ENCODE data around the gene HNRNPA0. TPM values are rescaled to one million over a fixed set of nuclear protein-coding genes. Genes with fewer than 3 reads are reported as not detected.

HNRNPA0 gene
- total and polyA plus RNA-seq, 5 donors from 2014 or later, result 14.0 to 38.1 (median 15.8) TPM

- peaks cover 6% of the 10 kb centered on the region for H3K36me3 Mint-ChIP-seq
- H3K9me3 Mint-ChIP-seq, result no peaks in the 10 kb centered on the region
Measured at GRCh38 chr5:137752905-137753690, 1.1 kb downstream of the HNRNPA0 start.

GRCh38 chr5:137751869-137752491 lies 2.2 kb downstream of the HNRNPA0 start:
- Histone ChIP-seq H3K27me3 (ENCODE audit: control insufficient read depth, insufficient read depth, low read length) (no peaks in the 10 kb centered on the region), H3K36me3 (ENCODE audit: control insufficient read depth, insufficient read depth, low read length) (no peaks in the 10 kb centered on the region), H3K27ac (ENCODE audit: insufficient read depth, low read length, poor library complexity, severe bottlenecking) (peak overlapping the region; percentile 100), H3K9me3 (ENCODE audit: control insufficient read depth in 2 of 2, low read length in 2 of 2) (no peaks in the 10 kb centered on the region), H3K4me3 (ENCODE audit: low read depth, low read length) (peak overlapping the region; percentile 85), H3K4me1 (ENCODE audit: control insufficient read depth, insufficient read depth, low read length, poor library complexity, severe bottlenecking) (peaks cover 34% of the 10 kb centered on the region)
- Mint-ChIP-seq H3K27ac (peak overlapping the region; percentile 100), H3K36me3 (peaks cover 6% of the 10 kb centered on the region), H3K9me3 (no peaks in the 10 kb centered on the region), H3K27me3 (peaks cover 5% of the 10 kb centered on the region), H3K4me3 (peak overlapping the region; percentile 96 to 100 (median 98)), H3K4me1 (peaks cover 15 to 47% (median 33%) of the 10 kb centered on the region in 4 donors)
- no peak for ATAC-seq (ENCODE audit: low read depth in 2 of 2)
- peak in 2 of 3 donors; percentile 50 to 51 for DNase-seq

More at GRCh38 chr5:137752905-137753690, 1.1 kb downstream of the HNRNPA0 start:
- ATAC-seq (ENCODE audit: low read depth in 2 of 2) (no peak), DNase-seq (peak in 2 of 3 donors; percentile 37 to 44)
- Histone ChIP-seq H3K9me3 (ENCODE audit: control insufficient read depth in 2 of 2, low read length in 2 of 2) (no peaks in the 10 kb centered on the region), H3K4me1 (ENCODE audit: control insufficient read depth, insufficient read depth, low read length, poor library complexity, severe bottlenecking) (peaks cover 34% of the 10 kb centered on the region), H3K36me3 (ENCODE audit: control insufficient read depth, insufficient read depth, low read length) (no peaks in the 10 kb centered on the region), H3K27ac (ENCODE audit: insufficient read depth, low read length, poor library complexity, severe bottlenecking) (peak overlapping the region; percentile 100), H3K27me3 (ENCODE audit: control insufficient read depth, insufficient read depth, low read length) (no peaks in the 10 kb centered on the region), H3K4me3 (ENCODE audit: low read depth, low read length) (peak overlapping the region; percentile 87)
- H3K4me1 Mint-ChIP-seq, result peaks cover 15 to 47% (median 33%) of the 10 kb centered on the region in 4 donors
- peaks cover 5% of the 10 kb centered on the region for H3K27me3 Mint-ChIP-seq
- peak overlapping the region; percentile 100 for H3K27ac Mint-ChIP-seq
- H3K4me3 Mint-ChIP-seq, result peak overlapping the region; percentile 96 to 100 (median 98)

- Histone ChIP-seq H3K36me3 (ENCODE audit: control insufficient read depth, insufficient read depth, low read length) (no peaks in the 10 kb centered on the region), H3K9me3 (ENCODE audit: control insufficient read depth in 2 of 2, low read length in 2 of 2) (no peaks in the 10 kb centered on the region), H3K4me1 (ENCODE audit: control insufficient read depth, insufficient read depth, low read length, poor library complexity, severe bottlenecking) (peaks cover 34% of the 10 kb centered on the region), H3K27ac (ENCODE audit: insufficient read depth, low read length, poor library complexity, severe bottlenecking) (peak overlapping the region; percentile 34), H3K27me3 (ENCODE audit: control insufficient read depth, insufficient read depth, low read length) (no peaks in the 10 kb centered on the region), H3K4me3 (ENCODE audit: low read depth, low read length) (peak overlapping the region; percentile 9)
- no peak for DNase-seq
- peaks cover 6% of the 10 kb centered on the region for H3K36me3 Mint-ChIP-seq
- H3K4me1 Mint-ChIP-seq, result peaks cover 15 to 47% (median 32%) of the 10 kb centered on the region in 4 donors
- H3K27me3 Mint-ChIP-seq, result peaks cover 5% of the 10 kb centered on the region
- H3K27ac Mint-ChIP-seq, result no peak overlapping the region
- H3K9me3 Mint-ChIP-seq, result no peaks in the 10 kb centered on the region
- peak overlapping the region in 3 of 4 donors; percentile 21 to 96 (median 35) for H3K4me3 Mint-ChIP-seq
- no peak for ATAC-seq (ENCODE audit: low read depth in 2 of 2)
Measured at GRCh38 chr5:137750436-137750835, 3.7 kb downstream of the HNRNPA0 start.

- ATAC-seq (ENCODE audit: low read depth in 2 of 2) (no peak), DNase-seq (no peak)
- Histone ChIP-seq H3K4me1 (ENCODE audit: control insufficient read depth, insufficient read depth, low read length, poor library complexity, severe bottlenecking) (peaks cover 30% of the 10 kb centered on the region), H3K27me3 (ENCODE audit: control insufficient read depth, insufficient read depth, low read length) (no peaks in the 10 kb centered on the region), H3K9me3 (ENCODE audit: control insufficient read depth in 2 of 2, low read length in 2 of 2) (no peaks in the 10 kb centered on the region), H3K36me3 (ENCODE audit: control insufficient read depth, insufficient read depth, low read length) (no peaks in the 10 kb centered on the region), H3K27ac (ENCODE audit: insufficient read depth, low read length, poor library complexity, severe bottlenecking) (no peak overlapping the region), H3K4me3 (ENCODE audit: low read depth, low read length) (no peak overlapping the region)
- Mint-ChIP-seq H3K27ac (no peak overlapping the region), H3K4me3 (no peak overlapping the region), H3K36me3 (peaks cover 6% of the 10 kb centered on the region), H3K27me3 (no peaks in the 10 kb centered on the region), H3K9me3 (no peaks in the 10 kb centered on the region), H3K4me1 (peaks cover 15 to 41% (median 30%) of the 10 kb centered on the region in 4 donors)
Measured at GRCh38 chr5:137747848-137748247, 6.3 kb downstream of the HNRNPA0 start.

DNA sequence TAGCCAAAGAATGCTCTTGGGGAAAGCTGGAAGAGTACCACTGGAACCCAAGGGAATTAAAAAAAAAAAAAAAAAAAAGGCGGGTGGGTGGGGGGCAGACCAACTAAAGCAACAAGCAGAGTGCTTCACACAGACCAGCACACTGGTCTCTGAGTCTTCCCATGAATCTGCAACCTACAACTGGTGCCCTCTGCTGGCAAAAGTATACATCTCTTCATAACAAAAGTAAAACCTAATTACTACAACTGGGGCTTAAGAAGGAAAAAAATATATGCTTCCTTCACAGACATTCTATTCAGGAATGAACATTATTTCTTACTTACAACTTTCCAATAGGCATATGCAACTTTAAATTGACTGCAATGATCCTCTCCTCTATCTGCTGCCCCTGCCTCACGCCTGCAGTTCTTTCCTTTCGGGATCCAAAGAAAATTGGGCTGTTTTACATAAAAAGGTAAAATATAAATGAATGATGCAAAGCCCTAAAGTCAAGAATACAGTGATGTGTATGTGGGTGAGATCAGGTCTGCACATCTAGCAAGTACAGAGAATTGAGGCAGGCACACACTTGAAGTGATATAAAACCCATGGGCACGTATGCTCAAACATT lies 11.0 kb downstream of the HNRNPA0 start:
- Histone ChIP-seq H3K27ac (ENCODE audit: insufficient read depth, low read length, poor library complexity, severe bottlenecking) (no peak overlapping the region), H3K36me3 (ENCODE audit: control insufficient read depth, insufficient read depth, low read length) (no peaks in the 10 kb centered on the region), H3K4me1 (ENCODE audit: control insufficient read depth, insufficient read depth, low read length, poor library complexity, severe bottlenecking) (peaks cover 3% of the 10 kb centered on the region), H3K4me3 (ENCODE audit: low read depth, low read length) (no peak overlapping the region), H3K27me3 (ENCODE audit: control insufficient read depth, insufficient read depth, low read length) (no peaks in the 10 kb centered on the region), H3K9me3 (ENCODE audit: control insufficient read depth in 2 of 2, low read length in 2 of 2) (no peaks in the 10 kb centered on the region)
- H3K27ac Mint-ChIP-seq, result peak overlapping the region in 1 of 3 donors; percentile 8
- peak; percentile 51 to 84 (median 72) for DNase-seq
- H3K36me3 Mint-ChIP-seq, result no peaks in the 10 kb centered on the region
- H3K4me1 Mint-ChIP-seq, result peaks cover 0 to 17% (median 7%) of the 10 kb centered on the region in 4 donors
- no peaks in the 10 kb centered on the region for H3K27me3 Mint-ChIP-seq
- ATAC-seq (ENCODE audit: low read depth in 2 of 2), result peak; percentile 86 to 88
- no peaks in the 10 kb centered on the region for H3K9me3 Mint-ChIP-seq
- no peak overlapping the region for H3K4me3 Mint-ChIP-seq

- ATAC-seq (ENCODE audit: low read depth in 2 of 2) (no peak), DNase-seq (no peak)
- H3K36me3 ChIP-seq (ENCODE audit: control insufficient read depth, insufficient read depth, low read length), result no peaks in the 10 kb centered on the region
- peaks cover 13% of the 10 kb centered on the region for H3K4me1 ChIP-seq (ENCODE audit: control insufficient read depth, insufficient read depth, low read length, poor library complexity, severe bottlenecking)
- Mint-ChIP-seq H3K36me3 (peaks cover 3% of the 10 kb centered on the region), H3K27me3 (no peaks in the 10 kb centered on the region), H3K27ac (no peak overlapping the region), H3K4me3 (no peak overlapping the region), H3K4me1 (peaks cover 0 to 17% (median 7%) of the 10 kb centered on the region in 4 donors), H3K9me3 (peaks cover 0 to 1% (median 0%) of the 10 kb centered on the region in 7 donors)
- H3K27ac ChIP-seq (ENCODE audit: insufficient read depth, low read length, poor library complexity, severe bottlenecking), result no peak overlapping the region
- no peaks in the 10 kb centered on the region for H3K27me3 ChIP-seq (ENCODE audit: control insufficient read depth, insufficient read depth, low read length)
- H3K4me3 ChIP-seq (ENCODE audit: low read depth, low read length), result no peak overlapping the region
- H3K9me3 ChIP-seq (ENCODE audit: control insufficient read depth in 2 of 2, low read length in 2 of 2), result no peaks in the 10 kb centered on the region
Measured at GRCh38 chr5:137741718-137742117, 12.4 kb downstream of the HNRNPA0 start.

DNA sequence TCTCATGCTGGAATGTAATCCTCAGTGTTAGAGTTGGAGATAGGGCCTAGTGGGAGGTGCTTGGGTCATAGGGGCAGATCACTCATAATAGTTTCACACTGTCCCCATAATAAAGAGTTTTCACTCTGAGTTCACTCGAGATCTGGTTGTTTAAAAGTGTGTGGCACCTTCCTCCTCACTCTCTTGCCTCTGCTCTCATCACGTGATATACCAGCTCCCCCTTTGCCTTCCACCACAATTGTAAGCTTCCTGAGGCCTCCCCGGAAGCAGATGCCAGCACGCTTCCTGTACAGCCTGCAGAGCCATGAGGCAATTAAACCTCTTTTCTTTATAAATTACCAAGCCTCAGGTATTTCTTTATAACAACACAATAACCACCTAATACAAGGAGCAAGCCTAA lies 14.4 kb downstream of the HNRNPA0 start:
- H3K4me1 Mint-ChIP-seq, result peaks cover 0 to 17% (median 7%) of the 10 kb centered on the region in 4 donors
- Histone ChIP-seq H3K27ac (ENCODE audit: insufficient read depth, low read length, poor library complexity, severe bottlenecking) (no peak overlapping the region), H3K9me3 (ENCODE audit: control insufficient read depth in 2 of 2, low read length in 2 of 2) (no peaks in the 10 kb centered on the region), H3K4me1 (ENCODE audit: control insufficient read depth, insufficient read depth, low read length, poor library complexity, severe bottlenecking) (peaks cover 27% of the 10 kb centered on the region), H3K36me3 (ENCODE audit: control insufficient read depth, insufficient read depth, low read length) (no peaks in the 10 kb centered on the region), H3K27me3 (ENCODE audit: control insufficient read depth, insufficient read depth, low read length) (no peaks in the 10 kb centered on the region), H3K4me3 (ENCODE audit: low read depth, low read length) (no peak overlapping the region)
- peaks cover 3% of the 10 kb centered on the region for H3K36me3 Mint-ChIP-seq
- H3K4me3 Mint-ChIP-seq, result no peak overlapping the region
- DNase-seq (no peak), ATAC-seq (ENCODE audit: low read depth in 2 of 2) (no peak)
- H3K27me3 Mint-ChIP-seq, result no peaks in the 10 kb centered on the region
- H3K27ac Mint-ChIP-seq, result peak overlapping the region in 1 of 3 donors; percentile 53
- H3K9me3 Mint-ChIP-seq, result peaks cover 0 to 1% (median 0%) of the 10 kb centered on the region in 7 donors
